ENCODE measurements around the gene CNOT3. TPM values are rescaled to one million over a fixed set of nuclear protein-coding genes. Genes with fewer than 3 reads are reported as not detected.

The CNOT3 gene
- total and polyA plus RNA-seq, 2 donors (not counting 3 experiments of a cell fraction or from before 2014, with no cell fraction given) = 20.4 to 74.7 TPM

DNA sequence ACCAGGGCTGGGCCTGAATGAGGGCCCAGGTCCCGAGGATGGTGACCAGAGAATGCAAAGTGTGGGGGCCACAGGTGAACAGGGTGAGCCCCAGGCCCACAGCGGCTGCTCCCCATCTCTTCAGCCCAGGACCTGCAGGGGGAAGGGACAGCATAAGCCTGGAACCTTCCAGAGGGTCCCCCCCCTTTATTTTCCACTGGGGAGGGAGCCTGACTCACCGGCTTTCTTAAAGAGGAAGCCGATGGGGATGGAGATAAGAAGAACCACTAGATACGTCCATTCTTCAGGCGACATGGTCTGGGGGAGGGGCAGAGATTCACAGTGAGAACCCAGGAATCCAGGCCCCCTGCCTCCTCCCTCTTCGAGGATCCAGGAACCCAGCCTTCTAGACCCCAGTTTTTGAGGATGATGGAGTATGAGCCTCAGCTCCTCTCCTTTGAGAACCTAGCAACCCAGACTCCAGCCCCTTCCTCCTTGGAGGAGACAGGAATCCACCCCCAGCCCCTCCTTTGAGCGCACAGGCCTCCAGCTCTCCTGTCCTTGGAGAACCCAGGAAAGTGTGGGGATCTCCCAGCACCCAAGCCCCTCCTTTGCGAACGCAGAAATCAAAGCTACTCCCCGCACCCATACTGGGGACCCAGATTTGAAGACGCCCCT, 50.8 kb downstream of the CNOT3 start:
- dilution Hi-C loops (cut with MboI; ENCODE audit: extremely low pct_ligation_motif_present, low sequenced_read_pairs) (no loop called here), intact Hi-C loops (cut with micrococcal nuclease) (no loop called here)
- no peaks in the 10 kb centered on the region for H3K9me3 ChIP-seq (replicated peaks; ENCODE audit: control insufficient read depth, insufficient read depth, low read length)
- ChIA-PET CTCF (interaction anchor here (0.6 to 2.2 kb wide), 6 partner anchors 9 to 78 kb away, joined by 3 to 25 read pairs (median 4); no protein-coding TSS in a partner anchor), POLR2A (interaction anchor here (0.6 to 5.2 kb wide), 5 partner anchors 13 to 51 kb away, joined by 3 to 91 read pairs (median 5); partner anchors contain the start of genes CNOT3 and RPS9)
- FAIRE-seq (peak; percentile 86), DNase-seq (ENCODE audit: low read depth, low spot score) (peak; percentile 89)
- H3K9ac ChIP-seq (replicated peaks; ENCODE audit: extremely low read depth, insufficient read depth, low read length) = peak overlapping the region; percentile 92
- H3K27ac ChIP-seq (ENCODE audit: insufficient read depth, low read depth, low read length) = peak overlapping the region; percentile 86
- H3K4me2 ChIP-seq (ENCODE audit: insufficient read depth, low read length) = peak overlapping the region; percentile 86
- peaks cover 7 to 14% of the 10 kb centered on the region in 2 experiments for H3K36me3 ChIP-seq (ENCODE audit: control insufficient read depth in 2 of 2, extremely low read depth in 1 of 2, insufficient read depth in 2 of 2, low read length in 2 of 2)
- H3K9me1 ChIP-seq (replicated peaks; ENCODE audit: control insufficient read depth, extremely low read depth, insufficient read depth, low read length) = no peaks in the 10 kb centered on the region
- TSS peak; percentile 24 for BruUV-seq (replicated peaks)
- H3K4me1 ChIP-seq (ENCODE audit: control insufficient read depth, extremely low read depth, insufficient read depth, low read length) = peaks cover 16% of the 10 kb centered on the region
- H3K4me3 ChIP-seq (replicated peaks in 1 of 3; ENCODE audit: insufficient read depth in 1 of 3, low read depth in 1 of 3, low read length in 3 of 3) = peak overlapping the region; percentile 72 to 87 (median 86)
- H3K27me3 ChIP-seq (ENCODE audit: control insufficient read depth in 2 of 2, insufficient read depth in 2 of 2, low read length in 2 of 2) = no peaks in the 10 kb centered on the region
- peak; percentile 83 for TF ChIP-seq FOS (IDR thresholded peaks at IDR 0.05; ENCODE audit: borderline replicate concordance, insufficient read depth, low read length)
- TF ChIP-seq, protein P1, sequence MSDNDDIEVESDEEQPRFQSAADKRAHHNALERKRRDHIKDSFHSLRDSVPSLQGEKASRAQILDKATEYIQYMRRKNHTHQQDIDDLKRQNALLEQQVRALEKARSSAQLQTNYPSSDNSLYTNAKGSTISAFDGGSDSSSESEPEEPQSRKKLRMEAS (IDR thresholded peaks at IDR 0.05; ENCODE audit: insufficient read depth, insufficient read length) = no peak
- peak; percentile 52 for TF ChIP-seq POLR2A (IDR thresholded peaks at IDR 0.05; ENCODE audit: low read depth, low read length)
- peak; percentile 99 for TF ChIP-seq GATA2 (IDR thresholded peaks at IDR 0.05; ENCODE audit: insufficient read depth, insufficient read length, low read depth, low read length)
- peak; percentile 61 for TF ChIP-seq POLR2AphosphoS5 (IDR thresholded peaks at IDR 0.05; ENCODE audit: insufficient read depth, low read depth, low read length)
- TF ChIP-seq, protein P2, sequence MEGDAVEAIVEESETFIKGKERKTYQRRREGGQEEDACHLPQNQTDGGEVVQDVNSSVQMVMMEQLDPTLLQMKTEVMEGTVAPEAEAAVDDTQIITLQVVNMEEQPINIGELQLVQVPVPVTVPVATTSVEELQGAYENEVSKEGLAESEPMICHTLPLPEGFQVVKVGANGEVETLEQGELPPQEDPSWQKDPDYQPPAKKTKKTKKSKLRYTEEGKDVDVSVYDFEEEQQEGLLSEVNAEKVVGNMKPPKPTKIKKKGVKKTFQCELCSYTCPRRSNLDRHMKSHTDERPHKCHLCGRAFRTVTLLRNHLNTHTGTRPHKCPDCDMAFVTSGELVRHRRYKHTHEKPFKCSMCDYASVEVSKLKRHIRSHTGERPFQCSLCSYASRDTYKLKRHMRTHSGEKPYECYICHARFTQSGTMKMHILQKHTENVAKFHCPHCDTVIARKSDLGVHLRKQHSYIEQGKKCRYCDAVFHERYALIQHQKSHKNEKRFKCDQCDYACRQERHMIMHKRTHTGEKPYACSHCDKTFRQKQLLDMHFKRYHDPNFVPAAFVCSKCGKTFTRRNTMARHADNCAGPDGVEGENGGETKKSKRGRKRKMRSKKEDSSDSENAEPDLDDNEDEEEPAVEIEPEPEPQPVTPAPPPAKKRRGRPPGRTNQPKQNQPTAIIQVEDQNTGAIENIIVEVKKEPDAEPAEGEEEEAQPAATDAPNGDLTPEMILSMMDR (IDR thresholded peaks at IDR 0.05; ENCODE audit: extremely low read depth in 1 of 2, insufficient read depth in 1 of 2, low read depth in 1 of 2, low read length in 2 of 2) = no peak
- TF ChIP-seq MYC (IDR thresholded peaks at IDR 0.05; ENCODE audit: low read depth, low read length) = no peak
- TF ChIP-seq EZH2 (IDR thresholded peaks at IDR 0.05; ENCODE audit: borderline replicate concordance, low read depth, low read length, severe bottlenecking) = no peak
- TF ChIP-seq JUN (IDR thresholded peaks at IDR 0.05; ENCODE audit: borderline replicate concordance, insufficient read depth, insufficient read length, low read depth) = peak; percentile 28
- H3K79me2 ChIP-seq (ENCODE audit: control insufficient read depth, insufficient read depth, low read length) = peaks cover 42% of the 10 kb centered on the region
- H2AFZ ChIP-seq (ENCODE audit: low read depth, low read length) = no peak overlapping the region
- no peaks in the 10 kb centered on the region for H4K20me1 ChIP-seq (replicated peaks; ENCODE audit: control insufficient read depth, extremely low read depth, insufficient read depth, low read length)

Data from endothelial cell of umbilical vein (primary cell).